ENCODE data around the gene PPP2R1B.

Gene PPP2R1B

GRCh38 chr11:111745719-111746504 lies 20.3 kb downstream of the PPP2R1B start:
- DNase-seq = no peak

GRCh38 chr11:111743700-111744099 lies 22.5 kb downstream of the PPP2R1B start:
- no peak for DNase-seq

GRCh38 chr11:111741751-111742150 lies 24.4 kb downstream of the PPP2R1B start:
- DNase-seq = no peak

- no peak for DNase-seq
Observed at GRCh38 chr11:111739299-111739698, 26.9 kb downstream of the PPP2R1B start.

- DNase-seq = no peak
Observed at GRCh38 chr11:111737444-111738210, 28.6 kb downstream of the PPP2R1B start.

- DNase-seq = no peak
Observed at GRCh38 chr11:111736621-111737443, 29.4 kb downstream of the PPP2R1B start.

- DNase-seq = no peak
Observed at GRCh38 chr11:111736181-111736590, 30.0 kb downstream of the PPP2R1B start.

GRCh38 chr11:111735262-111736116 lies 30.7 kb downstream of the PPP2R1B start:
- DNase-seq = peak; percentile 80

- no peak for DNase-seq
Observed at GRCh38 chr11:111734954-111735261, 31.3 kb downstream of the PPP2R1B start.

- DNase-seq = no peak
Observed at GRCh38 chr11:111734101-111734953, 31.9 kb downstream of the PPP2R1B start.

GRCh38 chr11:111733611-111734088 lies 32.5 kb downstream of the PPP2R1B start:
- DNase-seq = no peak

GRCh38 chr11:111733016-111733415 lies 33.2 kb downstream of the PPP2R1B start:
- DNase-seq = no peak

- DNase-seq = no peak
Observed at GRCh38 chr11:111731821-111732220, 34.4 kb downstream of the PPP2R1B start.

GRCh38 chr11:111730871-111731591 lies 35.2 kb downstream of the PPP2R1B start:
- peak; percentile 51 for DNase-seq

GRCh38 chr11:111729831-111730311 lies 36.3 kb downstream of the PPP2R1B start:
- no peak for DNase-seq

GRCh38 chr11:111729071-111729830 lies 36.9 kb downstream of the PPP2R1B start:
- peak; percentile 30 for DNase-seq

- DNase-seq = no peak
Observed at GRCh38 chr11:111727431-111727830, 38.8 kb downstream of the PPP2R1B start.

- DNase-seq = no peak
Observed at GRCh38 chr11:111726301-111726713, 39.9 kb downstream of the PPP2R1B start.

- DNase-seq = no peak
Observed at GRCh38 chr11:111725621-111726020, 40.6 kb downstream of the PPP2R1B start.
